IMR-90 (cell line): ENCODE measurements around the gene DEUP1. TPM values are rescaled to one million over a fixed set of nuclear protein-coding genes. Genes with fewer than 3 reads are reported as not detected.

Source experiments
- ATAC-seq: fragments of 200-7000 bp; cut with Tn5 transposase; 2 replicates; pipeline ENCODE4 v1.9.1; 2020; ENCODE audit warnings: low read depth, mild to moderate bottlenecking, moderate library complexity
- BruUV-seq: library from RNA; stranded (reverse); fragments of 400-500 nt; replicated peaks from 2 replicates; lab custom pipeline; 2021; lab: Mats Ljungman, UMichigan
- CTCF ChIA-PET: fragments of 300-600 bp; formaldehyde crosslinking; extraction: SDS; loops from one replicate; lab custom pipeline; 2021; ENCODE audit warnings: antibody characterized with exemption; lab: Yijun Ruan, JAX
- POLR2A ChIA-PET: fragments of 300-600 bp; sonication (Branson Sonifier 250); formaldehyde crosslinking; loops from one replicate; lab custom pipeline; 2022; ENCODE audit warnings: antibody characterized with exemption; ENCODE audit not compliant: unreplicated experiment; lab: Charles Lee
- DNase-seq: peaks from one replicate; pipeline ENCODE4 v3.0.0; 2013
- H2AFZ ChIP-seq: replicated peaks from 2 replicates; pipeline ENCODE3; 2013; ENCODE audit warnings: low read length, mild to moderate bottlenecking; ENCODE audit not compliant: poor library complexity
- H2AK5ac ChIP-seq: 2 replicates; pipeline ENCODE4 v1.6.1; 2013; ENCODE audit warnings: low read depth, low read length, inconsistent platforms
- H2AK9ac ChIP-seq: replicated peaks from 2 replicates; pipeline ENCODE3; 2013; ENCODE audit warnings: mild to moderate bottlenecking, low read depth, low read length, moderate library complexity; ENCODE audit not compliant: poor library complexity
- H2BK120ac ChIP-seq: 2 replicates; pipeline ENCODE4 v1.6.1; 2013; ENCODE audit warnings: low read depth, low read length, inconsistent platforms
- H2BK15ac ChIP-seq: 3 replicates; pipeline ENCODE4 v1.6.1; 2013; ENCODE audit warnings: low read depth, low read length, inconsistent platforms
- H2BK20ac ChIP-seq: 2 replicates; pipeline ENCODE4 v1.6.1; 2013; ENCODE audit warnings: low read depth, mild to moderate bottlenecking, inconsistent platforms, low read length, moderate library complexity
- H2BK5ac ChIP-seq: 2 replicates; pipeline ENCODE4 v1.6.1; 2013; ENCODE audit warnings: mild to moderate bottlenecking, low read depth, low read length, inconsistent platforms; ENCODE audit not compliant: poor library complexity, severe bottlenecking
- H3K14ac ChIP-seq: replicated peaks from 2 replicates; pipeline ENCODE4 v1.6.1; 2013; ENCODE audit warnings: low read depth, low read length, inconsistent platforms
- H3K18ac ChIP-seq: 2 replicates; pipeline ENCODE4 v1.6.1; 2013; ENCODE audit warnings: low read depth, low read length, control low read depth
- H3K23ac ChIP-seq: 2 replicates; pipeline ENCODE4 v1.6.1; 2013; ENCODE audit warnings: low read depth, low read length, inconsistent platforms
- H3K27ac ChIP-seq: 2 replicates; pipeline ENCODE4 v1.5.1; 2013; ENCODE audit warnings: mild to moderate bottlenecking, control low read depth, low read length; ENCODE audit not compliant: insufficient read depth
- H3K27me3 ChIP-seq: 2 replicates; pipeline ENCODE4 v1.6.1; 2013; ENCODE audit warnings: low read length; ENCODE audit not compliant: control insufficient read depth, insufficient read depth
- H3K36me3 ChIP-seq: 2 replicates; pipeline ENCODE4 v1.6.1; 2013; ENCODE audit warnings: low read length, mixed read lengths; ENCODE audit not compliant: control insufficient read depth, insufficient read depth
- H3K4ac ChIP-seq: 2 replicates; pipeline ENCODE4 v1.6.1; 2013; ENCODE audit warnings: low read depth, low read length, inconsistent platforms
- H3K4me1 ChIP-seq: 2 replicates; pipeline ENCODE4 v1.6.1; 2013; ENCODE audit warnings: low read length, mixed read lengths; ENCODE audit not compliant: control insufficient read depth, insufficient read depth
- H3K4me2 ChIP-seq: 2 replicates; pipeline ENCODE4 v1.6.1; 2013; ENCODE audit warnings: low read depth, mild to moderate bottlenecking, control low read depth, low read length, moderate library complexity
- H3K4me3 ChIP-seq: 2 replicates; pipeline ENCODE4 v1.5.1; 2013; ENCODE audit warnings: low read depth, mild to moderate bottlenecking, control low read depth, low read length, moderate library complexity; ENCODE audit not compliant: insufficient read depth
- H3K56ac ChIP-seq: 2 replicates; pipeline ENCODE4 v1.6.1; 2013; ENCODE audit warnings: low read length, inconsistent platforms; ENCODE audit not compliant: insufficient read depth; ENCODE audit errors: extremely low read depth
- H3K79me1 ChIP-seq, 2 experiments: 2 replicates each; pipeline ENCODE4 v1.6.1; 2013; ENCODE audit warnings: low read length in 2 of 2, inconsistent platforms in 1 of 2, low read depth in 1 of 2
- H3K9ac ChIP-seq: 2 replicates; pipeline ENCODE4 v1.6.1; 2013; ENCODE audit warnings: low read depth, low read length, control low read depth
- H3K9me1 ChIP-seq: 2 replicates; pipeline ENCODE4 v1.6.1; 2013; ENCODE audit warnings: low read length, inconsistent platforms; ENCODE audit not compliant: insufficient read depth
- H3K9me3 ChIP-seq: 2 replicates; pipeline ENCODE4 v1.6.1; 2013; ENCODE audit warnings: low read length; ENCODE audit not compliant: control insufficient read depth, insufficient read depth
- H4K20me1 ChIP-seq: 2 replicates; pipeline ENCODE4 v1.6.1; 2013; ENCODE audit warnings: low read length, inconsistent platforms; ENCODE audit not compliant: insufficient read depth
- H4K5ac ChIP-seq: 2 replicates; pipeline ENCODE4 v1.6.1; 2013; ENCODE audit warnings: mild to moderate bottlenecking, low read depth, low read length, control low read depth
- H4K8ac ChIP-seq, 2 experiments: 2 replicates each; pipeline ENCODE4 v1.6.1; 2013; ENCODE audit warnings: low read depth in 2 of 2, low read length in 2 of 2, control low read depth in 1 of 2, inconsistent platforms in 1 of 2
- H4K91ac ChIP-seq: 2 replicates; pipeline ENCODE4 v1.6.1; 2013; ENCODE audit warnings: low read depth, low read length, inconsistent platforms; ENCODE audit not compliant: insufficient read depth
- BHLHE40 ChIP-seq: fragments of 150-350 bp; IDR thresholded peaks from 2 replicates; pipeline ENCODE4 v1.6.1; 2016; ENCODE audit warnings: mild to moderate bottlenecking, low read depth, low read length
- CEBPB ChIP-seq: IDR thresholded peaks from 2 replicates; pipeline ENCODE4 v1.6.1; 2012; ENCODE audit warnings: low read depth, low read length, improper control_type of control experiment
- CHD1 ChIP-seq: IDR thresholded peaks from 2 replicates; pipeline ENCODE4 v1.6.1; 2012; ENCODE audit warnings: low read depth, low read length, improper control_type of control experiment
- FOS ChIP-seq: fragments of 150-350 bp; IDR thresholded peaks from 2 replicates; pipeline ENCODE4 v1.6.1; 2016; ENCODE audit warnings: low read depth, low read length
- MAFK ChIP-seq: IDR thresholded peaks from 2 replicates; pipeline ENCODE4 v1.6.1; 2012; ENCODE audit warnings: low read depth, low read length, improper control_type of control experiment
- MAZ ChIP-seq: IDR thresholded peaks from 2 replicates; pipeline ENCODE4 v1.6.1; 2012; ENCODE audit warnings: low read depth, mild to moderate bottlenecking, low read length, improper control_type of control experiment, moderate library complexity, borderline replicate concordance
- MXI1 ChIP-seq: IDR thresholded peaks from 2 replicates; pipeline ENCODE4 v1.6.1; 2012; ENCODE audit warnings: low read depth, mild to moderate bottlenecking, low read length, moderate library complexity, borderline replicate concordance
- NFE2L2 ChIP-seq: fragments of 150-350 bp; IDR thresholded peaks from 2 replicates; pipeline ENCODE4 v1.6.1; 2016; ENCODE audit warnings: low read depth, mild to moderate bottlenecking, low read length
- POLR2A ChIP-seq: IDR thresholded peaks from 2 replicates; pipeline ENCODE4 v1.6.1; 2012; ENCODE audit warnings: mild to moderate bottlenecking, low read depth, low read length
- RAD21 ChIP-seq: IDR thresholded peaks from 2 replicates; pipeline ENCODE4 v1.6.1; 2012; ENCODE audit warnings: low read length, improper control_type of control experiment
- RCOR1 ChIP-seq: IDR thresholded peaks from 2 replicates; pipeline ENCODE4 v1.6.1; 2012; ENCODE audit warnings: mild to moderate bottlenecking, low read length, improper control_type of control experiment; ENCODE audit not compliant: insufficient replicate concordance
- RFX5 ChIP-seq: IDR thresholded peaks from 2 replicates; pipeline ENCODE4 v1.8.0; 2012; ENCODE audit warnings: low read depth, mild to moderate bottlenecking, low read length, moderate library complexity
- SMC3 ChIP-seq: fragments of 150-350 bp; IDR thresholded peaks from 2 replicates; pipeline ENCODE4 v1.6.1; 2016; ENCODE audit warnings: low read depth, mild to moderate bottlenecking, antibody characterized with exemption, low read length, moderate library complexity
- WGBS, 2 experiments: methylation state at CpG; one replicate each; pipeline versions ENCODE4 v1.1.5 to v1.1.7; 2013; ENCODE audit warnings: missing lambda C conversion rate in 2 of 2; ENCODE audit not compliant: insufficient read length in 1 of 2; ENCODE audit errors: extremely low coverage in 2 of 2; 5-methylcytosine and 5-hydroxymethylcytosine counted together
- dilution Hi-C: fragments of 300-500 bp; cut with HindIII; formaldehyde crosslinking; loops from one replicate; pipeline ENCODE4 v1.14.3; 2018; ENCODE audit warnings: low sequenced_read_pairs; ENCODE audit not compliant: unreplicated experiment
- in situ Hi-C: fragments of 300-500 bp; cut with MboI; formaldehyde crosslinking; loops from 3 replicates; pipeline ENCODE4 v1.14.3; 2019; ENCODE audit warnings: low sequenced_read_pairs, inconsistent platforms, mixed read lengths
- intact Hi-C: fragments of 100-400 bp; cut with micrococcal nuclease; formaldehyde crosslinking; loops from 2 replicates; pipeline ENCODE4 v1.10.0; 2022
- polyA plus RNA-seq, 3 experiments: library from polyadenylated mRNA; depleted of rRNA; stranded (reverse); fragments of >200 nt; gene quantifications; 2 replicates each; pipeline ENCODE4 v1.2.3, GENCODE V29; 2012; ENCODE audit warnings: low replicate concordance in 1 of 3
- total RNA-seq: library from RNA; depleted of rRNA; stranded (reverse); fragments of >200 nt; gene quantifications from 2 replicates; pipeline ENCODE4 v1.2.3, GENCODE V29; 2012
- TF ChIP-seq, protein P1 (sequence below): fragments of 150-350 bp; IDR thresholded peaks from 2 replicates; pipeline ENCODE4 v1.6.1; 2016; ENCODE audit warnings: low read depth, mild to moderate bottlenecking, low read length, moderate library complexity, borderline replicate concordance
- TF ChIP-seq, protein P2 (sequence below): fragments of 150-350 bp; IDR thresholded peaks from 2 replicates; pipeline ENCODE4 v1.6.1; 2017; ENCODE audit warnings: mild to moderate bottlenecking, antibody characterized with exemption, low read length, low read depth
- TF ChIP-seq, protein P3 (sequence below): conservative IDR thresholded peaks from 2 replicates; pipeline ENCODE4 v1.5.1; 2012; ENCODE audit warnings: mild to moderate bottlenecking, low read depth, low read length, improper control_type of control experiment

The DEUP1 gene
- total and polyA plus RNA-seq, 2 of the 4 experiments (the other 2 are of a cell fraction) = not detected

DNA sequence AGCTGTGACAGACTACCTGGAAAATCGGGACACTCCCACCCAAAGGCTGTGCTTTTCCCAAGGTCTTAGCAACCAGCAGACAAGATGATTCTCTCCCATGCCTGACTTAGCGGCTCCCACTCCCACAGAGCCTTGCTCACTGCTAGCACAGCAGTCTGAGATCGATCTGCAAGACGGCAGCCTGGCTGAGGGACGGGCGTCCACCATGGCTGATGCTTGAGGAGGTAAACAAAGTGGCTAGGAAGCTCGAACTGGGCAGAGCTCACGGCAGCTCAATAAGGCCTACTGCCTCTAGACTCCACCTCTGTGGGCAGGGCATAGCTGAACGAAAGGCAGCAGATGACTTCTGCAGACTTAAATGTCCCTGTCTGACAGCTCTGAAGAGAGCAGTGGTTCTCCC lies 127.7 kb downstream of the DEUP1 start:
- H3K4me3 ChIP-seq = no peak overlapping the region
- H2AK5ac ChIP-seq = no peak overlapping the region
- H3K18ac ChIP-seq = no peak overlapping the region
- H3K36me3 ChIP-seq = no peaks in the 10 kb centered on the region
- H2BK120ac ChIP-seq = no peak overlapping the region
- no peak overlapping the region for H2BK20ac ChIP-seq
- TF ChIP-seq RAD21 (no peak), MAFK (no peak), SMC3 (no peak), CEBPB (no peak), RFX5 (no peak), CHD1 (no peak), MXI1 (no peak), POLR2A (no peak), MAZ (no peak), RCOR1 (no peak), BHLHE40 (no peak), NFE2L2 (no peak), FOS (no peak)
- TF ChIP-seq, protein P1, sequence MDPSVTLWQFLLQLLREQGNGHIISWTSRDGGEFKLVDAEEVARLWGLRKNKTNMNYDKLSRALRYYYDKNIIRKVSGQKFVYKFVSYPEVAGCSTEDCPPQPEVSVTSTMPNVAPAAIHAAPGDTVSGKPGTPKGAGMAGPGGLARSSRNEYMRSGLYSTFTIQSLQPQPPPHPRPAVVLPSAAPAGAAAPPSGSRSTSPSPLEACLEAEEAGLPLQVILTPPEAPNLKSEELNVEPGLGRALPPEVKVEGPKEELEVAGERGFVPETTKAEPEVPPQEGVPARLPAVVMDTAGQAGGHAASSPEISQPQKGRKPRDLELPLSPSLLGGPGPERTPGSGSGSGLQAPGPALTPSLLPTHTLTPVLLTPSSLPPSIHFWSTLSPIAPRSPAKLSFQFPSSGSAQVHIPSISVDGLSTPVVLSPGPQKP = no peak
- TF ChIP-seq, protein P2, sequence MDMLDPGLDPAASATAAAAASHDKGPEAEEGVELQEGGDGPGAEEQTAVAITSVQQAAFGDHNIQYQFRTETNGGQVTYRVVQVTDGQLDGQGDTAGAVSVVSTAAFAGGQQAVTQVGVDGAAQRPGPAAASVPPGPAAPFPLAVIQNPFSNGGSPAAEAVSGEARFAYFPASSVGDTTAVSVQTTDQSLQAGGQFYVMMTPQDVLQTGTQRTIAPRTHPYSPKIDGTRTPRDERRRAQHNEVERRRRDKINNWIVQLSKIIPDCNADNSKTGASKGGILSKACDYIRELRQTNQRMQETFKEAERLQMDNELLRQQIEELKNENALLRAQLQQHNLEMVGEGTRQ = no peak
- TF ChIP-seq, protein P3, sequence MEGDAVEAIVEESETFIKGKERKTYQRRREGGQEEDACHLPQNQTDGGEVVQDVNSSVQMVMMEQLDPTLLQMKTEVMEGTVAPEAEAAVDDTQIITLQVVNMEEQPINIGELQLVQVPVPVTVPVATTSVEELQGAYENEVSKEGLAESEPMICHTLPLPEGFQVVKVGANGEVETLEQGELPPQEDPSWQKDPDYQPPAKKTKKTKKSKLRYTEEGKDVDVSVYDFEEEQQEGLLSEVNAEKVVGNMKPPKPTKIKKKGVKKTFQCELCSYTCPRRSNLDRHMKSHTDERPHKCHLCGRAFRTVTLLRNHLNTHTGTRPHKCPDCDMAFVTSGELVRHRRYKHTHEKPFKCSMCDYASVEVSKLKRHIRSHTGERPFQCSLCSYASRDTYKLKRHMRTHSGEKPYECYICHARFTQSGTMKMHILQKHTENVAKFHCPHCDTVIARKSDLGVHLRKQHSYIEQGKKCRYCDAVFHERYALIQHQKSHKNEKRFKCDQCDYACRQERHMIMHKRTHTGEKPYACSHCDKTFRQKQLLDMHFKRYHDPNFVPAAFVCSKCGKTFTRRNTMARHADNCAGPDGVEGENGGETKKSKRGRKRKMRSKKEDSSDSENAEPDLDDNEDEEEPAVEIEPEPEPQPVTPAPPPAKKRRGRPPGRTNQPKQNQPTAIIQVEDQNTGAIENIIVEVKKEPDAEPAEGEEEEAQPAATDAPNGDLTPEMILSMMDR = no peak
- H3K27me3 ChIP-seq = no peaks in the 10 kb centered on the region
- in situ Hi-C loops (no loop called here), intact Hi-C loops (loop anchor here (2.0 kb wide), 1 partner anchor 73 kb away; no protein-coding TSS in a partner anchor), dilution Hi-C loops (no loop called here)
- H4K91ac ChIP-seq = no peak overlapping the region
- no peak overlapping the region for H3K14ac ChIP-seq
- no peak overlapping the region for H3K27ac ChIP-seq
- H3K23ac ChIP-seq = no peak overlapping the region
- H3K9ac ChIP-seq = no peak overlapping the region
- ATAC-seq (no peak), DNase-seq (no peak)
- no peak overlapping the region for H2BK5ac ChIP-seq
- no TSS peak for BruUV-seq
- H3K56ac ChIP-seq = no peak overlapping the region
- ChIA-PET POLR2A (no interaction called here), CTCF (no interaction called here)
- no peaks in the 10 kb centered on the region for H3K4me1 ChIP-seq
- no peaks in the 10 kb centered on the region for H3K9me3 ChIP-seq
- H3K79me1 ChIP-seq = no peaks in the 10 kb centered on the region
- no peak overlapping the region for H4K8ac ChIP-seq
- no peaks in the 10 kb centered on the region for H3K9me1 ChIP-seq
- 75% methylated on average over 2 of the region's 9 CpGs; no CpG with 5 or more reads in 1 of the 2 experiments for WGBS, 2 experiments
- H3K4me2 ChIP-seq = no peak overlapping the region
- no peak overlapping the region for H2AFZ ChIP-seq
- no peak overlapping the region for H3K4ac ChIP-seq
- no peak overlapping the region for H4K5ac ChIP-seq
- H2BK15ac ChIP-seq = no peak overlapping the region
- no peak overlapping the region for H2AK9ac ChIP-seq
- H4K20me1 ChIP-seq = no peaks in the 10 kb centered on the region
